Peyer's patch (tissue), 4 donors: ENCODE measurements around the gene C16orf92. TPM values are rescaled to one million over a fixed set of nuclear protein-coding genes. Genes with fewer than 3 reads are reported as not detected.

Source experiments
- DNase-seq, 3 donors: peaks; one replicate each; pipeline ENCODE4 v3.0.0-alpha.2; 2017 to 2019
- H3K27ac ChIP-seq, 4 donors: fragments of 200-600 bp; sonication (generic); one replicate each; pipeline ENCODE4 v1.5.1; 2016 to 2019
- H3K27me3 ChIP-seq, 2 donors: fragments of 200-600 bp; sonication (generic); one replicate each; pipeline ENCODE4 v1.5.1; 2019
- H3K36me3 ChIP-seq, 3 donors: fragments of 200-600 bp; sonication (generic); one replicate each; pipeline ENCODE4 v1.5.1; 2016 to 2019
- H3K4me1 ChIP-seq, 4 donors: fragments of 200-600 bp; sonication (generic); one replicate each; pipeline ENCODE4 v1.5.1; 2016 to 2019
- H3K4me3 ChIP-seq, 4 donors: fragments of 200-600 bp; sonication (generic); 1 replicate in 3 of 4; 2 replicates in 1 of 4; pipeline ENCODE4 v1.5.1; 2016 to 2019; ENCODE audit warnings: mild to moderate bottlenecking in 1 of 4
- H3K9me3 ChIP-seq, 4 donors: fragments of 200-600 bp; sonication (generic); one replicate each; pipeline ENCODE4 v1.5.1; 2016 to 2019; ENCODE audit warnings: mild to moderate bottlenecking in 1 of 4
- CTCF ChIP-seq, 6 experiments: fragments of 450-650 bp in 4 of 6; fragments of 200-600 bp in 2 of 6; sonication (generic) in 1 of 6; IDR thresholded peaks; one replicate each; pipeline ENCODE4 v1.5.1; 2017 to 2019; ENCODE audit warnings: antibody characterized with exemption in 6 of 6, mild to moderate bottlenecking in 3 of 6, moderate library complexity in 1 of 6
- POLR2A ChIP-seq, 2 donors: fragments of 450-650 bp; IDR thresholded peaks; one replicate each; pipeline ENCODE4 v1.5.1; 2017; ENCODE audit warnings: antibody characterized with exemption in 2 of 2, mild to moderate bottlenecking in 2 of 2, moderate library complexity in 2 of 2
- total RNA-seq, 4 donors: library from RNA; depleted of rRNA; stranded (reverse); fragments of >200 nt; gene quantifications; one replicate each; pipeline ENCODE4 v1.1.0, GENCODE V29; 2016

Gene C16orf92
- total RNA-seq, 4 donors from 2014 or later, result not detected

- no peak for TF ChIP-seq POLR2A (IDR thresholded peaks at IDR 0.05)
- TF ChIP-seq CTCF (IDR thresholded peaks at IDR 0.05), result no peak
- H3K4me3 ChIP-seq, result no peak overlapping the region
- no peaks in the 10 kb centered on the region for H3K9me3 ChIP-seq
- H3K27ac ChIP-seq, result no peak overlapping the region
- no peak for DNase-seq
- peaks cover 0 to 9% (median 4%) of the 10 kb centered on the region in 4 donors for H3K4me1 ChIP-seq
- no peaks in the 10 kb centered on the region for H3K36me3 ChIP-seq
- peaks cover 0 to 9% of the 10 kb centered on the region in 2 donors for H3K27me3 ChIP-seq
Observed at GRCh38 chr16:30025156-30025555, 2.2 kb downstream of the C16orf92 start.

- Histone ChIP-seq H3K9me3 (no peaks in the 10 kb centered on the region), H3K27me3 (peaks cover 0 to 13% of the 10 kb centered on the region in 2 donors), H3K36me3 (no peaks in the 10 kb centered on the region), H3K27ac (no peak overlapping the region), H3K4me1 (peaks cover 0 to 9% (median 4%) of the 10 kb centered on the region in 4 donors), H3K4me3 (no peak overlapping the region)
- DNase-seq, result no peak
- TF ChIP-seq POLR2A (IDR thresholded peaks at IDR 0.05), result no peak
- TF ChIP-seq CTCF (IDR thresholded peaks at IDR 0.05), result no peak
Observed at GRCh38 chr16:30025574-30025973, 2.6 kb downstream of the C16orf92 start.

GRCh38 chr16:30026449-30026848 lies 3.5 kb downstream of the C16orf92 start:
- Histone ChIP-seq H3K4me3 (no peak overlapping the region), H3K27me3 (peaks cover 0 to 20% of the 10 kb centered on the region in 2 donors), H3K9me3 (no peaks in the 10 kb centered on the region), H3K36me3 (no peaks in the 10 kb centered on the region), H3K4me1 (peaks cover 0 to 9% (median 3%) of the 10 kb centered on the region in 4 donors), H3K27ac (no peak overlapping the region)
- TF ChIP-seq POLR2A (IDR thresholded peaks at IDR 0.05), result no peak
- no peak for TF ChIP-seq CTCF (IDR thresholded peaks at IDR 0.05)
- no peak for DNase-seq

- no peak overlapping the region for H3K4me3 ChIP-seq
- no peak for TF ChIP-seq POLR2A (IDR thresholded peaks at IDR 0.05)
- TF ChIP-seq CTCF (IDR thresholded peaks at IDR 0.05), result no peak
- DNase-seq, result no peak
- H3K4me1 ChIP-seq, result peaks cover 0 to 8% (median 3%) of the 10 kb centered on the region in 4 donors
- no peaks in the 10 kb centered on the region for H3K9me3 ChIP-seq
- H3K36me3 ChIP-seq, result no peaks in the 10 kb centered on the region
- no peak overlapping the region for H3K27ac ChIP-seq
- peaks cover 0 to 29% of the 10 kb centered on the region in 2 donors for H3K27me3 ChIP-seq
Observed at GRCh38 chr16:30027588-30028437, 4.8 kb downstream of the C16orf92 start.

- Histone ChIP-seq H3K4me1 (peaks cover 0 to 8% (median 3%) of the 10 kb centered on the region in 4 donors), H3K27me3 (peaks cover 0 to 29% of the 10 kb centered on the region in 2 donors), H3K9me3 (no peaks in the 10 kb centered on the region), H3K4me3 (no peak overlapping the region), H3K36me3 (no peaks in the 10 kb centered on the region), H3K27ac (no peak overlapping the region)
- DNase-seq, result no peak
- TF ChIP-seq POLR2A (IDR thresholded peaks at IDR 0.05), result no peak
- TF ChIP-seq CTCF (IDR thresholded peaks at IDR 0.05), result no peak
Observed at GRCh38 chr16:30028438-30029076, 5.6 kb downstream of the C16orf92 start.
